ENCODE data around the gene NSUN7.

DNA sequence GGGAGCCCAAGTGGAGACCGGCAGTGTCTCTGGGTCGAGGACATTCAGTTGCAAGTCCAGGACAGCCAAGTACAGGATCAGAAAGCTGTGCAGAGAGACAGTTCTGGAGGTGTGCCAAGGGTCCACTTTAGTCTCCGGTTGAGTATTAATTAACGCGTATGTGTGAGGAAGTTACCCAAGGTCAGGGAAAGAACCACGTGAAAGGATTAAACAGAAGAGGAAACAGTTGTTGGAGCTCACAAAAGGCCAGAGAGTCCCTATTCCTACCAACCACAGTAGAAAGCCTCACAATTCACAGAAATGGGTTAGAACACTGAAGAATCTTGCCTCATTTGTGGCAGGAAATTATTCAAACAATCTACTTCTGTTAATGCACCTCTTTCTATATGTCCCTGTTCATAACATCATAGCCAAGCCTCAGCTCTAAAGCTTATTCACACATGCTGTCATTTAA lies 17.9 kb upstream of the NSUN7 start:
- no peak for TF ChIP-seq ELF2 (CRISPR knock-in tag; IDR thresholded peaks at IDR 0.05)
- TF ChIP-seq, protein P1, sequence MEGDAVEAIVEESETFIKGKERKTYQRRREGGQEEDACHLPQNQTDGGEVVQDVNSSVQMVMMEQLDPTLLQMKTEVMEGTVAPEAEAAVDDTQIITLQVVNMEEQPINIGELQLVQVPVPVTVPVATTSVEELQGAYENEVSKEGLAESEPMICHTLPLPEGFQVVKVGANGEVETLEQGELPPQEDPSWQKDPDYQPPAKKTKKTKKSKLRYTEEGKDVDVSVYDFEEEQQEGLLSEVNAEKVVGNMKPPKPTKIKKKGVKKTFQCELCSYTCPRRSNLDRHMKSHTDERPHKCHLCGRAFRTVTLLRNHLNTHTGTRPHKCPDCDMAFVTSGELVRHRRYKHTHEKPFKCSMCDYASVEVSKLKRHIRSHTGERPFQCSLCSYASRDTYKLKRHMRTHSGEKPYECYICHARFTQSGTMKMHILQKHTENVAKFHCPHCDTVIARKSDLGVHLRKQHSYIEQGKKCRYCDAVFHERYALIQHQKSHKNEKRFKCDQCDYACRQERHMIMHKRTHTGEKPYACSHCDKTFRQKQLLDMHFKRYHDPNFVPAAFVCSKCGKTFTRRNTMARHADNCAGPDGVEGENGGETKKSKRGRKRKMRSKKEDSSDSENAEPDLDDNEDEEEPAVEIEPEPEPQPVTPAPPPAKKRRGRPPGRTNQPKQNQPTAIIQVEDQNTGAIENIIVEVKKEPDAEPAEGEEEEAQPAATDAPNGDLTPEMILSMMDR (IDR thresholded peaks at IDR 0.05 in 2 of 3, conservative IDR thresholded peaks at IDR 0.05 in 1 of 3; ENCODE audit: insufficient read depth in 2 of 3, low read depth in 1 of 3, low read length in 3 of 3): no peak
- TF ChIP-seq ZNF785 (CRISPR knock-in tag; IDR thresholded peaks at IDR 0.05): no peak
- TF ChIP-seq, protein P2, sequence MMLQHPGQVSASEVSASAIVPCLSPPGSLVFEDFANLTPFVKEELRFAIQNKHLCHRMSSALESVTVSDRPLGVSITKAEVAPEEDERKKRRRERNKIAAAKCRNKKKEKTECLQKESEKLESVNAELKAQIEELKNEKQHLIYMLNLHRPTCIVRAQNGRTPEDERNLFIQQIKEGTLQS (IDR thresholded peaks at IDR 0.05): no peak
- TF ChIP-seq, protein P2 (CRISPR knock-in tag; conservative IDR thresholded peaks at IDR 0.05): no peak
- TF ChIP-seq FOXA1 (IDR thresholded peaks at IDR 0.05; ENCODE audit: borderline replicate concordance): no peak
- no peak for TF ChIP-seq EZH2 (IDR thresholded peaks at IDR 0.05; ENCODE audit: borderline replicate concordance, low read depth, low read length)
- TF ChIP-seq JUND (IDR thresholded peaks at IDR 0.05; ENCODE audit: borderline replicate concordance, low read depth, low read length): no peak
- TF ChIP-seq JUND (tag; IDR thresholded peaks at IDR 0.05; ENCODE audit: borderline replicate concordance, low read depth, low read length): no peak
- TF ChIP-seq ZNF384 (IDR thresholded peaks at IDR 0.05; ENCODE audit: low read depth, low read length): no peak
- TF ChIP-seq YBX1 (IDR thresholded peaks at IDR 0.05): no peak
- no peak for TF ChIP-seq GABPB1 (CRISPR knock-in tag; IDR thresholded peaks at IDR 0.05)
- TF ChIP-seq RUNX1 (IDR thresholded peaks at IDR 0.05; ENCODE audit: low read depth): no peak
- TF ChIP-seq ZNF165 (CRISPR knock-in tag; IDR thresholded peaks at IDR 0.05; ENCODE audit: borderline replicate concordance): no peak

All from K562 (cell line).